Forelimb muscle (tissue), 1 donor: Measurements from ENCODE around the gene AGBL4. TPM values are rescaled to one million over a fixed set of nuclear protein-coding genes. Genes with fewer than 3 reads are reported as not detected.
"Not testable (repeated sequence)": the region's sequence is repeated elsewhere in the genome, so short reads cannot be mapped to it uniquely, and the experiment has no call there.

Source experiments
- DNase-seq: peaks from one replicate; pipeline ENCODE4 v3.0.0-alpha.2; 2013; ENCODE audit warnings: low read depth
- polyA plus RNA-seq: library from polyadenylated mRNA; unstranded; fragments of 120-200 nt; gene quantifications from one replicate; pipeline ENCODE4 v1.2.1, GENCODE V29; 2013; ENCODE audit not compliant: insufficient read length

Gene AGBL4
- polyA plus RNA-seq, 1 donor: 0.15 TPM

DNA sequence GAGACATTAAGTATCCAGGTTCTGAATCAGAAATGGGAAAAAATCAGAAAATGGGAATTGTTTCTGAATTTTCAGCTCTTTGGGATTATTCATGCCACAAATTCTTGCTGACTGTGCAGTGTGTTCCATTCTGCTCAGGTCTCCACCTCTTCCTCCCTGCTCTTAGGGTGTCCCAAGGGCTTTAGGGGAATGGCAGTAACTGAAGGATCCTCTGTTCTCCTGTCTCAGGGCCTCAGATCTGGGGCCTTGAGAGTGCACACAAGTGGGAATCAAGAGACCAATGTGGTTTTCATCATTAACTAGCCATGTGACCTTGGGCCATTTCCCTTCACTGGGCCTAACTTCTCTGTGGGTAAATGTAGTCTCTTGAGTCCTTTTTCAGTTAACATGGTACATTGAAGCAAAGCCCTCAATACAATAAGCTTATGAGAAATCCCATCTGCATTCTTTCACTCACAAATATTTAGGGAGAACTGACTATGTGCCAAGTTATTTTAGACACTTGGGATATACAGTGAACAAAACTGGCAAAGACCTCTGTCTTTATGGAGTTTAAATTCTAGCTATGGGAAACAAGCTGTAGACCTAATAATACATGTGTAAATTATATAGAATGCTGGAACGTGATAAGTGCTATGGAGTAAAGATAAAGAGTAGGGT lies 1476.1 kb downstream of the AGBL4 start:
- DNase-seq: no peak

DNA sequence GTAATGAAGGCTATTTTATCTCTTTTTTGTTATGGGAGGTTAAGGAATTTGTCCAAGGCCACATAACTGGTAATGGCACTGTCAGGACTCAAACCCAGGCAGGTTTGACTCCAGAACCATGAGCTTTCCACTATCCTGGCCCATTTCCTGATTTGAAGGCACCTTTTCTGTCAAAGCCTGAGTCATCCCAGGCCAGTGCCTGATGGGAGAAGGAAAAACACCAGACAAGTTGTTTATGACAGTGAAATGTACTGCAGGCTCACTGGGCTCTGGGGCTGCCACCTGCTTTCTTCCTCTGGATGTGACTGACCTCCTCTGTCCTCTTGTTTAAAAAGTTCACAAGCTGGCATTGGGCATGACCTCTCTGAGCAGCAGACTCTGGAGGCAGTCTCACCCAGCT lies 1479.9 kb downstream of the AGBL4 start:
- no peak for DNase-seq

DNA sequence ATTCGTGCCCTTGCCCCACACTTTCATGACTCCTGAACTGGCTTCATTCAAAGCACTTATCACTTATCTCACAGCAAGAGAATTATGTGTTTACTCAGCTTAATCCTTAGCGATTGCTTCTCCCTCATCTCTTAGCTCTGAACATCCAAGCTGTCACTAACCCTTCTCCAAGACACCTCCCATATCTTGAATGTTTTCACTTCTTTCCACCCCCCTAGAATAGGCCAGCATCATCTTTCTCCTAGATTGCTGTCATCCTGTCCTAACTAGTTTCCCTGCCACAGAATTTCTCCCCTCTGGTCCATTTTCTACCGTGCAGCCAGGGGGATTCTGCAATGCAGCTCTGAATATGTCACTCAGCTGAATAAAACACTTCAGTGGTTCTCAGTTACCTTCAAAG lies 1483.2 kb downstream of the AGBL4 start:
- no peak for DNase-seq

DNA sequence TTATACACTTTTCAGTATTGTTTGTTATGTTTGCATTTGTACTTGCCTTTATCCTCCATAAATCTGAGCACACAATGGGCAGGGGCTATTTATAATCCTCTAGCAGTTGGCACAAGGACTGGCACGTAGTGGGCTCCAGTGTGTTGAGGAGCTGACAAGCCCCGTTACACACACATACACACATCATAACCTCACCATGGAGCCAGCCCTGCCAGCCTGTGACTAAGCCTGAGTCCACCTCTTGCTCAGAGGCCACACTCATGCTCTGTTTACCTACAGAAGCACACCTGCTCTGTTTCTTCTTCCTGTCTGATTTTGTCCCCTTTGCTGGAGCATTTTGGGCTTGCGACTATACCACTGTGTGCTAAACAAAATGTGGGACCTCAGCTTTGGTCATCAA lies 1487.3 kb downstream of the AGBL4 start:
- DNase-seq: no peak

DNA sequence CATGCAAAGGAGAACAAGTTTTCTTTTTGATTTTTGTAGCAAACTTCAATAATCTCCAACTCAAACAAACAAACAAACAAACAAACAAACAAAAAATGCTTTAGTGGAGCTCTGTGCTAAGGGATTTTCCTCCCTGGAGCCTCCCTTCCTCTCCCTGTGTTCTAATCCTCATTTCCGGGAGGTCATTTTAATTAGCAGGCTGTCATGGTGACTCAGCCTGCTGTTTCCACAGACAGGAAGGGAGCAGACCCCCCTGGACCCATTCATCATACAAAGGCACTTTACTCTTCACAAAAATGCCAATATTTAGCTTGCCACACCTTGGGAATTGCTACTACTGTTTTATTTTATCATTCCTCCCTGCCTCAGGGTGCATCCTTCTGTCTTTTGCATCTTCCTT lies 1490.8 kb downstream of the AGBL4 start:
- DNase-seq: no peak

DNA sequence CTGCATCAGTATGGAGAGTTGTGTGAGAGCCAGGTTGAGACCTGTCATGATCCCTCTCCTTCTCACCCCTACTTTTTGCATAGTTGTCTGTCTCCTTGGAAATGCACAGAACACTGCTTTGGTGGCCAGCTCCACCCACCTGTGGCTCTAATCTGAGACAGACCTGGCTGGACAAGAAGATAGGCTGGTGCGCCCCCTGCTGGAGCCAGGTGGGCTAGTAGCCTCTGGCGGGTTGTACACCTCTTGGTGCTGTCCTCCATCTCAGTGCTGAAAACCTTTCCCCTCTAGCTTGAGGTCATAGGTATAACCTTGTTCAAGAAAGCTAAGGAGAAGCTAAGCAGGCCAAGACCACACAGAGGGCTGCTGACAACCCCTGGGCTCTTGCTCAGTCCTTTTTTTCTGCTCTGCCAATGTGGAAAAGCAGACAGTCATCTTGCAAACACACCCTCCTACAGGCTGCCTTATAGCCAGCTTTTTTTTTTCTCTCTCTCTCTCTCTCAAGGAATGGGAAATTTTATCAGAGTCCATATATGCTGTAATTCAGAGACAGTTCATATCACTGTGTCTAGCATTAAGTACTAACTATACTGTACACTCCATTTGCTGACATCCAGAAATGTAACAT lies 1492.9 kb downstream of the AGBL4 start:
- no peak for DNase-seq

DNA sequence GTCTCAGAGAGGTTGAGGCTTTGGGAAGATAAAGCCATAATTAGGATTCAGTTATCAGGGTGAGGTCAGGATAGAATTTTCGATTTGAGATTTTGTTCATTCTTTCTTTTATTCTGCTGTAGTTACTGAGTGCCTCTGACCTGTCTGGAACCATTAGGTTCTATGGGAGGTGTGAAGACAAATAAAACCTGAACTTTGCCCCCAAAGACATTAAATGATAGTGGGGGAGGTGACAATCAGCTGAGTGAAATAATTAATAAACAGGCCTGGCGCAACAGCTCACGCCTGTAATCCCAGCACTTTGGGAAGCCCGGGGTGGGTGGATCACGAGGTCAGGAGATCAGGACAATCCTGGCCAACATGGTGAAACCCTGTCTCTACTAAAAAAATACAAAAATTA lies 1496.7 kb downstream of the AGBL4 start:
- no peak for DNase-seq

DNA sequence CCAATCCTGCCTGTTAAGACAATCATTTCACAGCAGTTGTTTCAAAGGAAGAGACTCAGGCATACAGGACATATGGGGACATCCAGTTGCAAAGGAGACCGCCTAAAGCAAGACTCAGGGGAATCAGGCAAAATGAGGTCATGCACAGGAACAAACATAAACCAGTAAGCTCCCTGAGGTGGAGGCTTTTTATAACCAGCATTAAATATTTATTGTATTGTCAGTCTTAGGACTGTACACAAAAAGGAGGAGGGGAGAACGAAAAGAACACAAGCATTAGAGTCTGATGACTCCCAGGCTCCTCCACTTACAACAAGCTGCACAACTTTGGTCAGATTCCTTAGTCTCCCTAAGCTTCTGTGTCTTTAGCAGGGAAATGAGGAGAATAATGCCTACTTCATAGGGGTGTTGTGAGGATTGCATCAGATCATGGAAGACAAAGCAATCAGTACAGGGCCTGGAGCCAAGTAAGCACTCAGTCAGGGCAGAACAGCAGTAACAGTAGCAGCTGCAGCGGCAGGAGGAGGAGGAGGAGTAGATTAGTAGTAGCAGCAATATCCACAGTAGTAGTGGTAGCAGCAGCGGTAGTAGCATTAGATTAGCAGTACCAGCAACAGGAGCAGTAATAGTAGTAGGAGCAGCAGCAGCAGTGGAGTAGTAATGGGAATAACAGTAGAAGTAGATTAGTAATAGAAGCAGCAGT lies 1497.6 kb downstream of the AGBL4 start:
- no peak for DNase-seq

DNA sequence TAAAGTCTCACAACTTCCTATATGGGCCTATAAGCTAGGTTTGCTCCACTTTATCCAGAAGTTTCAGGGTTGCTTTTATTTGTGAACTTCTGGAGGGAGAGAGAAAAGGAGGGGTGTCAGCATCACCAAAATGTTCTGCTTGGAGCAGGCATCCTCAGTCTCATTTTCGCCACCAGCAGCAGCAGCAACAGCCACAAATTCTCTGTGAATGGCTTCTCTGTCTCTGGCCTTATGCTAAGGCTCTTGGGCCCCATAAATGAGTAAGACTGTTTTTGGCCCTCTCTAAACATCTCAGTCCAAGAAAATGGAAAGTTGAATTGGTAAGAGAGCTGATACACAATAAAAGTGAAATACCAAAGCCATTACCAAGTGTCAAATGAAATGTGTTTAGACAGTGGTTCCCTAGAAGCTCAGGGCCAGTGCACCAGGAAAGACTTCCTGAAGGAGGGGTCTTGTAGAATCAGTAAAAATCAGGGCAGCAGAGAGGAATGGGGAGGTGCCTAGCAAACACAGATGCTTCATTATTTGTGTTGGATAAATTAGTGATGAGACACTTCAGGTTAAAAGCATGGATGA lies 1498.8 kb downstream of the AGBL4 start:
- no peak for DNase-seq

DNA sequence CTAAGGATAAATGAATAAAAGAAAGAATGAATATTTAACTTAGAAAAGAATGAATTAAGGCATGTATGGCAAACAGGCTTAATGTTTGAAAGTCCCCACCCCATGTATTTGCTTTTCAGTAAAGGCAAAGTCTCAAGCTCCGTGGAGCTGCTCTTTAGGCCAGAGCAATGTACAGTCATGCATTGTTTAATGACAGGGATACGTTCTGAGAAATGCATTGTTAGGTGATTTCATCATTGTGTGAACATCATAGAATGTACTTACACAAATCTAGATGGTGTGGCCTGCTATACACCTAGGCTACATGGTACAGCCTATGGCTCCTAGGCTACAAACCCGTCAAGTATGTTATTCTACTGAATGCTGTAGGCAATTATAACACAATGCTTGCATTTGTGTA lies 1500.2 kb downstream of the AGBL4 start:
- no peak for DNase-seq

DNA sequence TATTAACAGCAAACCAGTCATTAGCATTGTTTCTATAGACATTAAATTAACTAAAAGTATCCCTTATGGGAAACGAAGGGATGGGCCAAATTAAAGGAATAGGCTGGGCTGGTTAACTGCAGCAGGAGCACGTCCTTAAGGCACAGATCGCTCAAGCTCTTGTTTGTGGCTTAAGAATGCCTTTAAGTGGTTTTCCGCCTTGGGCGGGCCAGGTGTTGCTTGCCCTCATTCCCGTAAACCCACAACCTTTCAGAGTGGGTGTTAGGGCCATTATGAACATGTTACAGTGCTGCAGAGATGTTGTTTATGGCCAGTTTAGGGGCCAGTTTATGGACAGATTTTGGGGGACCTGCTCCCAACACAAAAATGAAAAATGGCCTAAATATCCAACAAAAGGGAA lies 1503.9 kb downstream of the AGBL4 start:
- not testable (repeated sequence) for DNase-seq

DNA sequence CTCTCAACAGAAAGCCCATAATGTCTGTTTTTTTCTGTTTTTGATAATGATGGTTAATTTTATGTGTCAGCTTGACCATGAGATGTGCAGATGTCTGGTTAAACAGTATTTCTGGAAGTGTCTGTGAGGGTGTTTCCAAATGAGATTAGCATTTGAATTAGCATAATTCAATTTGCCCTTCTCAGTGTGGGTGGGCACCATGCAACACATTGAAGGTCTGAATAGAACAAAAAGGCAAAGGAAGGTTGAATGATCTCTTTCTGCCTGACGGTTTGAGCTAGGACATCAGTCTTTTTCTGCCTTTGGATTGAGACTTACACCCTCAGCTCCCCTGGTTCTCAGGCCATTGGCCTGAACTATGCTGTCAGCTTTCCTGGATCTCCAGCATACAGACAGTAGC lies 1516.9 kb downstream of the AGBL4 start:
- no peak for DNase-seq

DNA sequence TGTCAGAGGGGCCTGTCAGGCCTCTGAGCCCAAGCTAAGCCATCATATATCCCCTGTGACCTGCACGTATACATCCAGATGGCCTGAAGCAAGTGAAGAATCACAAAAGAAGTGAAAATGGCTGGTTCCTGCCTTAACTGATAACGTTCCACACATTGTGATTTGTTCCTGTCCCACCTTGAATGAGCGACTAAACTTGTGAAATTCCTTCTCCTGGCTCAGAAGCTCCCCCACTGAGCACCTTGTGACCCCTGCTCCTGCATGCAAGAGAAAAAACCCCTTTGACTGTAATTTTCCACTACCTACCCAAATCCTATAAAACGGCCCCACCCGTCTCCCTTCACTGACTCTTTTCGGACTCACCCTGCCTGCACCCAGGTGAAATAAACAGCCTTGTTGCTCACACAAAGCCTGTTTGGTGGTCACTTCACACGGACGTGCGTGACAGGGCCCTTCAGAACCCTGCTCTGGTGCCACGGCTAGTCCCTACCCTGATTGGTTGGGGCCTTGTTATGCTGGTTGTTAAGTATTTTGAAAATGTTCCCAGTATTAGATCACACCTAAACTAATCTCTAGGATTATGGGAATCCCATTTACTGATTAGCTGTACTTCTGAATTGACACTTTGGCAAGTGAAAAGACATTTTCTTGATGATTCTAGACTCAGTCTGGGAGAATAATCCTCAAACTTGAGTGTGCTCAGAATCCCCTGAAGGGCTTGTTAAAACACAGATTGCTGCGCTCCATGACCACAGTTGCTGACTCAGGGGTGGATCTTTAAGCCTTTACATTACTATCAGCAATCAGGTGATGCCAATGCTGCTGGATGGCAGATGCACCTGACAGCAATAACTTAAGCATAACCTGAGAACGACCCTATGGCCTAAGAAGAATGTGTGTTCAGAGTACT lies 1523.0 kb downstream of the AGBL4 start:
- DNase-seq: no peak

DNA sequence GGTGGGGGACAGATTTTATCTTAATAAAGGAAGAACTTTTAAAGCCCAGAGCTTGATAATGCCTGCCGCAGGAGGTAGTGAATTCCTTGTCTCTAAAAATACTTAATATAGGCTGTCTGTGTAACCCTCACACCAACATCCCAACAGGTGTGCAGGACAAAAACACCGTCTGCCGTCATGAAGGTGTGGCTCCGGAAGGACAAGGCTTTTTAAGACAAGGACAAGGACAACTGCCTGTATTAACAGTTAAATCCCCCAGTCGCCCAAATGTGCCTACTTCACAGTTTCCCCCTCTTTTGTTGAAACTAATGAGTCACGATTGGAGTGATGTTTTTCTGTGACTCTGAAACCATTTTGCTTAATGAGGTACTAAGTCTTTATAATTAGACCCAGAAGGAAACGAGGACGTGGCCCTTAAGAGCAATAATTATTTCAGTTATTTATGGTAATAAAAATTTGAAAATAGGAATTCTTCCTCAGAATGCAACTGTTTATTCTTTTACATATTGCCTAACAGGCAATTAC lies 1524.5 kb downstream of the AGBL4 start:
- DNase-seq: no peak

DNA sequence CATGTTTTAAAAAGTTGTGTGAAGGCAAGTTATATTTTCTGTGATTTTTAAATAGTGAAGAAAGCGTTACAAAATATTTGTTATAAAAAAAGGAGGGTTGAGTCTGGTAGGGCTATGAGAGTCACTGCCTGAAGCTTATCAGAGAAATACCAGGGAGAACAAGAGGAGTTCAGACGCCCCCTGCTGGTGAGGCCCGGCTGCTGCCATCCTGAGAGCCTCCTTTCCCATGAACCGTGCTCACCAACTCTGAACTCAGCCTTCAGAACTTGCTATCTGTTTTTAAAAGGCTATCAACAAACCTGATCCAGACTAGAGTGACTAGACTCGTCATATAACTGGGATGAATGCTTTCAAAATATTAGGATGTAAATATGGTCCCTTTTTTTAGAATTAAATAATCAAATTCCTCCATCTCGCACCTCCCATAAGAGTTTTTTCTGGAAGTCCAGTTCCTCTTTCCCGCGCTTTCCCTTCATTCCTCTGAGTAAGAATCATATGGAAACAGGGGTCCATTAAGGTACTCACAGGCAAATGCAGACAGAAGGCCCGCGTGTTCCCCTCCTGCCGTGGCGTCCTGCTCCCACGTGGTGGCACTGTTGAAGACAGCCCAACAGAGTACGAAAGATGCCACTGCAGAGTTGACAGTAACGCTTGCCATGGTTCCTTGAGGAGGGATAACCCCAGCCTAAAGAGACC lies 1525.5 kb downstream of the AGBL4 start:
- peak; percentile 26 for DNase-seq

DNA sequence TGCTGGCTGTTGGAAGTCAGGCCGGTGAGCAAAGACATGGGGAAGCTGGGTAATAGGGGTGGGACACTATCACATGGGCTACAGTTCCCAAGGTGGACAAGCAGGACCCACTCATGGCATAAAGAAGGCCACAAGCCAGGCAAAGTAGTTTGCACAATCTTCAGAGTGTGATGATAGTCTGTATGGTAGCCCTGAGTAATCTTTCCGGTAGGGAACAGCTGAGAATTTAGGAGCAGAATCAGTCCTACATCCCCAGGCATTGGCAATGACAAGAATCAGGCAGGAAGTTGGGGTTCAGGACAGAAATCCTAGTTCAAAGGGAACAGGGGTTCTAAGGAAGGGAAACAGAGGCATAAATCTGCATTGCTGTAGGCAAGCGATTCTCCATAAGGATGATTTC lies 1527.8 kb downstream of the AGBL4 start:
- DNase-seq: no peak

DNA sequence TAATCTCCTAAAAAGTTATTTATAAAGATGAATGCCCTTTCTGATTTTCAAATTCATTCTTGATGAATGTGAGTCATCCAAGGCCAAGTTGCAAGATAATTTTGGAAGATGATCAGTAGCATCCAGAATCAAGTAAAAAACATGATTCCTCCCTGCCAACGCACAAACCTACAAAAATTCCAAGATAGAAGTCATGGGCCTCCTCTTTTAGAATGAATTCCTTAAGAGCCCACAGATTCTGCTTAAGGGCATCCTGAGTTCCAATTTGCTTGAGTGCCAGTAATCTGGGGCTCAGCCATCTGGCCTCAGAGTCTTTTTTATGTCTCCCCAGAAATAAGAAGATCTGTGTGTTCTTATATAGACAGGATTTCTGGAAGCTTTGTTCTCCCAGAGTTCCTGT lies 1528.6 kb downstream of the AGBL4 start:
- DNase-seq: no peak

DNA sequence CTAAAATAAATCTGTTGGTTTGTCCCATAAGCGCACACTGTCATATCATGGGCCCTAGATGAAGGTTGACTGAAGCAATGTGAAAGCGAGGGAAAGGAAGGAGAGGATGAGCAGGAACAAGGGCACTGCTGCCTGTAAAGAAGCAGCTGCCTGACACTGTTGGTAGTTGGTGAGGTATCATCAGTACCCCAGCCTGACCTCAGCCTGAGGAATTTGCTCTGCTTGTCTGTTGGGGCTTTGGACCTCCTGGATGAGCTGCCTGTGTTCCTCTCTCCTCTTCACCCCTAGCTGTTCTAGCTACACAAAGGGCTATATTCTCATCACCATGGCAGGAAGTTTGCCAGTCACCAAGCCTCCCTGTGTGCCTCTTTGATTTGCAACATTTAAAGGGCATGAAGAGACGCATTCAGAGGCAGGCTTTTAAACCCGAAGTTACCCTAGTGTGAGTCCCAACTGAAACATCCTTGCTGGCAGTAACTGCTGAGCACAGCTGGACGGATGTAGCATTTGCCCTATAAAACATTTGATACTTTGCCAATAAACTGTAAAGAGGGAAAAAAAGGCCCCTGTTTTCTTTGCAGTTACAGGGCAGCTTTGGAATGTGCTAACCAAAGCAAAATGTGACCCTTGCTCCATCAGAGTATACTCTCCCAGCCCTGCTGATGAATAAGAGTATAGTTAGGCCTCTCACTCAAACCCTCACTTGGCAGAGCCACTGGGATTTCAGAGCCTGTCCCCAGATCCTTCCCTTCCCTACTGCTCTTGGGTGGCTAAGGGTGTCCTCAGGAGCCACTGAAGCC lies 1529.6 kb downstream of the AGBL4 start:
- DNase-seq: no peak

DNA sequence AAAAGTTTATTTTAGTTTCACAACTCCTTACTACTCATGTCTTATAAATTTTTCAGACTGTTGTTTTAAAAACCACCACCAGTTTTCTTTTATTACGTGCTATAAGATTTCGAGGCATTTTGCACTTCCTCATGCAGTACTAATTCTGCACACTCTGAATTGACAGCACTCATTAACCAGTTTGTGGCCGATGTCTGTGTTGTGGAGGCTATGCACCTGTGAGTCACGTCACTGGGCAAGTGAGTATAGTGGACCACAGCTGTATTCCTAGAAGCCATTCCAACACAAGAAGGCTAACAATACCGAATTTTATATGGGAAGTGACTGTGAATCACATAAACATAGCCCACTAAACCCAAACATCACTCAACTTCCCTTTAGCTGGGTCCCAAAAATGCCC lies 1530.7 kb downstream of the AGBL4 start:
- no peak for DNase-seq

DNA sequence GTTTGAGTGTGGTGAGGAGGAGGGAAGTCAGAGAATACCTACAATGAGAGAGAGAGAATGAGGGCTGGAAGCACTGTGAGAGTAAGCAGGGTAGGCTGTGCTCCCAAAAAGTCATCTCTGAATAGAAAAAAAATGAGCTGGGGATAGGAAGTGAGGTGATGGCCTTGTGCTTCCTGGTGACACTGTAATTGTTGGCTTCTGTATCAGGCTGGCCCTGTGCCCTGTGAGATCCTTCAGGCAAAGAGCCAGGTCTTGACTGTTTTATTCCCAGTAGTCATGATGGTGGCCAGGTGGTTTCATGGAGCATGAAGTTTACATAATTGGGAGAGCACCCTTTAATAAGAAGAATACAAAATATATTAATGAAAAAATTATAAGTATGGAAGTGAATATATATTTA lies 1531.4 kb downstream of the AGBL4 start:
- DNase-seq: no peak
